Tibial nerve (tissue), 4 donors: ENCODE results near the gene PRKAR1B.

Source experiments
- CTCF ChIP-seq, 5 experiments: fragments of 200-600 bp in 3 of 5; fragments of 450-650 bp in 2 of 5; sonication (generic) in 3 of 5; IDR thresholded peaks; one replicate each; pipeline ENCODE4 v1.5.1; 2016 to 2019; ENCODE audit warnings: antibody characterized with exemption in 5 of 5, mild to moderate bottlenecking in 3 of 5, moderate library complexity in 2 of 5
- EP300 ChIP-seq, 2 donors: sonication (generic); formaldehyde crosslinking; IDR thresholded peaks; one replicate each; pipeline ENCODE4 v1.6.1; 2017; ENCODE audit warnings: antibody characterized with exemption in 2 of 2, mild to moderate bottlenecking in 1 of 2

GRCh38 chr7:645606-646005, 81.5 kb downstream of the PRKAR1B start:
- TF ChIP-seq EP300 (IDR thresholded peaks at IDR 0.05) (no peak), CTCF (IDR thresholded peaks at IDR 0.05) (no peak)
